CD4-positive, alpha-beta T cell treated with Interleukin-2 at 100 ng/mL for 4 hours (primary cell): ENCODE results near the gene ALS2CL.

Experiments used
- DNase-seq: peaks from one replicate; pipeline ENCODE4 v3.0.0-alpha.2; 2020; ENCODE audit warnings: low spot score

The ALS2CL gene

DNA sequence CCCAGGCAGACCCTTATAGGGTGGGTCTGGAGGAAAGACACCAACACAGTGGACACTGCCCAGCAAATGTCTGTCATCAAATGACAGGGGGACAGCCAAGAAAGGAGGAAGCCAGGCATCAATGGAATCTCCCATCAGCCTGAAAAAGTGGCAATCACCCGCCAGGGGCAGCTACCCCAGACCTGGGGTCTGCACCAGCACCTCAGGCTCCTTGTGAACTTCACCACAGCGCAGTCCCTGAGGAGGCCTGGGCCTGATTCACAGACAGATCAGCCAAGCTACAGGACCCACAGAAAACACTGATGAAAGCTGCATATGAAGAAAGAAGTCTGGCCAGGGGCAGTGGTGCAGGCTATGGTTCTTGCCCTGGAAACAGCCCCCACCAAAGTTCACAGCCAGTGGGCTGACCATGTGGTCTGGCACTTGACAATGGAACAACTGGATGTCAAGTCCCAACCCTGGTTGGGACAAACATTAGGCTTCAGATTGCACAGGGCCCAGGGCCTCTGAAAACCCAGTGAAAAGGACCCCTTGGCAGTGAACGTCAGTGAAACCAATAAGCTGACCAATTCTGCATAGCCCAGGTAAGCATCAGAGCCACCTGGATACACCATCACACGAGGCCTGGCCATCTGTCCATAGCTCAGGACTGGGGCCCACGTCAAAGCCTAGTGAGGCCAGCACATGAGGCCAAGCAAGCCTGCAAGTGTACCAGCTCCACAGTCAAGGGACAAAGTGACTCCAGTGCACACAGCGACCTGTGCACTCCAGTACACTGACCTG lies 29.1 kb downstream of the ALS2CL start:
- DNase-seq = no peak

GRCh38 chr3:46663591-46664135 lies 29.8 kb downstream of the ALS2CL start:
- DNase-seq = no peak

DNA sequence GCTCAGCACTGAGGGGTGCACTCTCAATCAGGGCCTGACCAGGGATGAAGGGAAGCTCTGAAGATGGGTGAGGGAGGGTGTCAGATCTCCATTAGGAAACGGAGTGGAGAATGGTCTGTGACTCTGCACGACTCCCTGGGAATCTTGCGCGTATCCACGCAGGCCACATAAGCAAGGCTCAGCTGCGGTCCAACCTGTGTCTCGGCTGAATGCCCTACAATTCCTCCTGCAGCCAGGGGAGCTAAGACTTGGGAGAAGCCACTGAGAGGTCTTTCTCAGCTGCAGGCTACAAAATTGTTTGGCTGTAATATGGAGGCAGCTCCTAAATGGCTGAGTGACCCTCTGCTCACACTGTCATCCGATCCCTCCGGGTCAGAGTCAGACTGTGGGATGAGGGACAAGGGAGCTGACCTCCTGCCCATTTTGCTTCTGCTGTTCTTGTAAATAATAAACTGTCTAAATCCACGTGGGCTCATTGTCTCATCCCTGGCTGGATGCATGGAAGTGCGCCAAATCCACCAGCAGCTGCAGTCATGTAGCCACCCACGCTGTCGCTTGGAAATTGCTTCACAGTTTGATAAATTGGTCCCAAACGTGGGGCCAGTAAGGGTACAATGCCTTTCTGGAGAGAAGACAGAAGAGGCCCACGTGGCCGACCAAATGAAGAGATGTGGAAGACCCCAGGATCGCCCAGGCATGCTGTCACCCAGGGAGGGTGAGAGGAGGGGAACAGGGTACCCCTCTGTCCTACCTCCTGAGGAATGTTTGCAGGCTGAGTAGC lies 30.5 kb downstream of the ALS2CL start:
- no peak for DNase-seq

- DNase-seq = no peak
These were observed 31.4 kb downstream of the ALS2CL start for GRCh38 chr3:46661776-46662766.

GRCh38 chr3:46660543-46661523 lies 32.6 kb downstream of the ALS2CL start:
- DNase-seq = no peak

DNA sequence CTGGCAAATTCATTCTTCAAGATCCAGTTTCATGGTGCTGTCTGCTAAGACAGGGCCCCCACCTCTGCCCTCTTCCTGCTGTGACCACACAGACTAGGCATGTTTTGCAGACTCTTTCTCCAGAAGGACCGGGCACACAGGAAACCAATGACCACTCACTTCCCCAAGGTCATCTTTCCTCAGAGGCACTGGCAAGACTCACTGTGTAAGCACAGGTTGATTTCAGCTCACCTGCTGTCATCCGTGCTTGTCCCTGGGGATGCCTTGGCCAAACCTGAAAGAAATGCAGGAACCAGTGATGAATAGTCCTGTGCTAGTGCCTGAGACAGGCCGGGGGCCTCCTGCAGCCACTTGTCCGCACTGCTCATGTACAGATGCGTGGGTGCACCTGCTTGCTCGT lies 33.5 kb downstream of the ALS2CL start:
- DNase-seq = no peak

DNA sequence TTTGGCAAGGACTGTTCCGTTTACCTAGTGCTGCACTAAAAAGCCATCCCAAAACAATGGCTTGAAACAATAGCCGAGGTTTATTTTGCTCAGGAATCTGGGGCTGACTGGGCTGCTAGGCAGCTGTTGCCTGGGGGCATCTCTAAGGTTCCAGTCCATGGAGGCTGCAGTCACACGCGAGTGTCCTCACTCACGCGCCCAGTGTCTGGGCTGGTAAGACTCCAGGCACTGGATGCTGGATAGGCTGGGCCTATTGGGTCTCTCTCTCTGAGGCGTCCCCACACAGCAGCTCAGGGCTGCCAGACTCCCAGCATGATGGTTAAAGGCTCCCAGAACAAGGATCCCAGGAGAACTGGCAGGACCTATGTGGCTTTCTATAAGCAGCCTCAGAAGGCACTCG lies 34.2 kb downstream of the ALS2CL start:
- DNase-seq = no peak

DNA sequence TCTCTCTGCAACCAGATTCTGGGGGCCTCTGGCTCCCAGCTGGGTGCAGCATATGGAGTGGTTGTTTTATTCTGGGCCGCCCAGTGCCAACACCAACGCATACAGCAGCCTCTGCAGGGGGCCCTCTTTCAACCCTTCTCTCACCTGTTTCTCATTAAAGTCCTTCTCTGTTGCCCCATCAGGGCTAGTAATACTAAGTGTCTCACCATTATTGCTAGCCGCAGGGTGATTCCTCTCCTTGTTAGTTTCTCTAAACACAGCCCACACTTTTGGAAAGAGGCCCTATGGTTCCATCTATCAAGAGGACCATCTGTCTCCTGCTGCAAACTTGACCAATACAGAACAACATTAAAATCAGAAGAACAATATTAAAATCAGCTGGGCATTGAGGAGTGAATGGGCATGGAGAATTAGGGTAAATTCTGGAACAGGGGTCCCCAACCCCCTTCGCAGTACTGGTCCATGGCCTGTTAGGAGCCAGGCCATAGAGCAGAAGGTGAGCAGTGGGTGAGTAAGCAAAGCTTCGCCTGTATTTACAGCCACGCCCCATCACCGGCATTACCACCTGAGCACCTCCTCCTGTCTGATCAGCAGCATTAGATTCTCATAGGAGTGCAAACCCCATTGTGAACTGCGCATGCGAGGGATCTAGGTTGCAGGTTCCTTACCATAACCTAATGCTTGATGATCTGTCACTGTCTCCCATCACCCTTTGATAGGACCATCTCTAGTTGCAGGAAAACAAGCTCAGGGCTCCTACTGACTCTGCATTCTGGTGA lies 36.5 kb downstream of the ALS2CL start:
- DNase-seq = no peak

DNA sequence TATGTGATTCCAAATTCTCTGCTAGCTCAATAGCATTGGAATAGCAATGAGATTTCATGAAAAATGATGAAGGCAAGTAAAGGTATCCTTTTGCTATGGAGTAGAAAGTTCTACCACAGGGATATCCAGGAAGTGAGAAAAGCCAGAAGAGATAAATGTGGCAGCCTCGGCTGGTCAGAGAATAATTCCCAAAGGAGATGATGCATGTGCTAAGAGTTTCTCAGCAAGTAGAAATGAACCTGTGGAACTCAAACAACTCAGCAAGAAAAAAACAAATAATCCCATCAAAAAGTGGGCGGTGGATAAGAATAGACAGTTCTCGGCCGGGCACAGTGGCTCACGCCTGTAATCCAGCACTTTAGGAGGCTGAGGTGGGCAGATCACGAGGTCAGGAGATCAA lies 38.2 kb downstream of the ALS2CL start:
- no peak for DNase-seq

GRCh38 chr3:46651084-46651483 lies 42.4 kb downstream of the ALS2CL start:
- DNase-seq = no peak

- DNase-seq = no peak
These were observed 44.0 kb downstream of the ALS2CL start for GRCh38 chr3:46649436-46649835.

GRCh38 chr3:46648096-46648495 lies 45.4 kb downstream of the ALS2CL start:
- no peak for DNase-seq

DNA sequence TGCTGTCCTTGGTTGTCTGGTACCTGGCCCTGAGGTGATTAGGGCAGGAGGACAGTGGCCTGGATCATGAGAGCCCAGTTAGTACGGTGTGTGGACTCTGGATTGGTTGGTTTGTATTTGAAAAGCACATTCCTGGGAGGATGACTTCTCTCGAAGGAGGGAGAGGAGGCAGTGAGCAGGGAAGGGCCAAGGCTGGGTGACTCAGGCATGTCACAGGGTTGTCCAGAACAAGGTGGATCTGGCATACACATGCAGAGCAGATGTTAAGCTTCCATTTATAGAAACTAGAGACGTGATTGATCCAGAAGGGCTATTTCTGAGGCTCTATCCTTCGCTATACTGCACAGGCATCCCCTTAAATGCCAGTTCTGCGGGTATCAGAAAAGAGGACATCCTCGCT lies 46.8 kb downstream of the ALS2CL start:
- DNase-seq = no peak

DNA sequence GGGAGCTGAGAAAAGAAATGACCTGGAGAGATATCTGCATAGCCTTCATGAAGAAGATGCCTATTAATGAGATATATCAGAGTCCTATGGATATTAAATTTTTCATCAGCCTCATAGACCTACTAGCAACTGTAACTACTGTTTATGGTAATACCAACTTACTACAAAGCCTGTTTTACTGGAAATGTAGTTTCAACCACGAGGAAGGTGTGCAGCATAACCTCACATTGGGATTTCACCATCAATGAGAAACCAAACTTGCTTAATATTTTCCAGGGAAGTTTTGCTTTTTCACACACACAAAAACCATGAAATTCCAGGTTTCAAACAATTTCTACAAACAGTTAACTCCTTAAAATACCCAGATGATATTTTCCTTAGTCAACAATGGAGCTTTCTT lies 49.8 kb downstream of the ALS2CL start:
- DNase-seq = no peak

- DNase-seq = no peak
These were observed 50.5 kb downstream of the ALS2CL start for GRCh38 chr3:46642971-46643370.

- no peak for DNase-seq
These were observed 52.6 kb downstream of the ALS2CL start for GRCh38 chr3:46640927-46641326.

DNA sequence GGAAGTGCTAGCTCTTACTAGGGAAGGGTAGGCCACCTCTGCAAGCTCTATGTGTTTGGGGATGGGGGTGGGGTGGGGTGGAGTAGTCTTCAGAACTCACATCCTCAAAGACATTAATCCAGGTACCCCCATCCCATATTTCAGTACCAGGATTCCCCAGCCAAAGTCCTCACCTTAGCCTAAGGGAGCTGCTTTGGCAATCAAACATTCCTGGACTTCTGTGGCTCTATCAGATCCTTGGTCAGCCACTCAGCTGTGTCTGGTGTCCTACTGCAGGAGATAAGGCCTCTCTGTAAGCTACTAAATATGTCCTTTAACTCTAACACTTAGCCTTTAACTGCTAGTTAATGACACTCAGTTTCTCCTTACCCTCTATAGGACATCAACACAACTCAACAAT lies 54.3 kb downstream of the ALS2CL start:
- DNase-seq = no peak

GRCh38 chr3:46634856-46635255 lies 58.6 kb downstream of the ALS2CL start:
- no peak for DNase-seq

DNA sequence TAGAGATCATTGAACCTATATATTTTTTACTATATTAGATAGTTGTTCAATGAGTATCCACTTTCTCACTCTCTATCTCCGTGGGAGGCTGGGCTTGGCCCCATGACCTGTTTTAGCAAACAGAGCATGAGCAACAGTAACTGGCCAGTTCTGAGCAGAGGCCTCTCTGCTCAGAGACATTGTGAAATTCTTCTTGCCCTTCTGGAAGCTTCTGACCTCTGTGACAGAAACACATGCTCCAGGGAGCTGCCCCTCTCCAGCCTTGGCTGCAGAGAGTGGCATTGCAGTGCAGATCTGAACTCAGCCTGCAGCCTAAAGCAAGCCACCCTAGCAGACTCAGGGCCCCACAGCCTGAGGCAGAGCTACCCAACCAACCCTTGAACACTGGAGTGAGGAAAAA lies 60.7 kb downstream of the ALS2CL start:
- DNase-seq = no peak
